Measurements from ENCODE around the gene ZNF200.
"Not testable (repeated sequence)": the region's sequence is repeated elsewhere in the genome, so short reads cannot be mapped to it uniquely, and the experiment has no call there.

Gene ZNF200

GRCh38 chr16:3198334-3199072, 36.5 kb downstream of the ZNF200 start:
- FAIRE-seq: no peak

- FAIRE-seq: not testable (repeated sequence)
Observed at GRCh38 chr16:3197694-3198333, 37.1 kb downstream of the ZNF200 start.

GRCh38 chr16:3195975-3196374, 39.0 kb downstream of the ZNF200 start:
- FAIRE-seq: no peak

- FAIRE-seq: no peak
Observed at GRCh38 chr16:3194792-3195191, 40.2 kb downstream of the ZNF200 start.

- no peak for FAIRE-seq
Observed at GRCh38 chr16:3193221-3194212, 41.4 kb downstream of the ZNF200 start.

- FAIRE-seq: no peak
Observed at GRCh38 chr16:3192476-3193019, 42.4 kb downstream of the ZNF200 start.

- no peak for FAIRE-seq
Observed at GRCh38 chr16:3190949-3191353, 44.0 kb downstream of the ZNF200 start.

- no peak for FAIRE-seq
Observed at GRCh38 chr16:3189869-3190268, 45.1 kb downstream of the ZNF200 start.

GRCh38 chr16:3188925-3189825, 45.8 kb downstream of the ZNF200 start:
- no peak for FAIRE-seq

- FAIRE-seq: no peak
Observed at GRCh38 chr16:3188675-3188924, 46.4 kb downstream of the ZNF200 start.

GRCh38 chr16:3187798-3188674, 46.9 kb downstream of the ZNF200 start, which contains the start of gene OR1F1:
OR1F1 (plus strand) TSS chr16:3188204.
- no peak for FAIRE-seq

- no peak for FAIRE-seq
Observed at GRCh38 chr16:3186946-3187690, 47.8 kb downstream of the ZNF200 start.

- no peak for FAIRE-seq
Observed at GRCh38 chr16:3183445-3184139, 51.4 kb downstream of the ZNF200 start.

GRCh38 chr16:3182608-3183444, 52.1 kb downstream of the ZNF200 start:
- FAIRE-seq: no peak

- not testable (repeated sequence) for FAIRE-seq
Observed at GRCh38 chr16:3182293-3182607, 52.7 kb downstream of the ZNF200 start.

- FAIRE-seq: no peak
Observed at GRCh38 chr16:3180445-3180878, 54.5 kb downstream of the ZNF200 start.

GRCh38 chr16:3179651-3180050, 55.3 kb downstream of the ZNF200 start:
- FAIRE-seq: no peak

Data from endometrium (tissue), 2 donors.